A673 (cell line): ENCODE results near the gene ERBB3.

ENCODE experiments used
- EZH2 ChIP-seq: fragments of 200-600 bp; sonication (generic); IDR thresholded peaks from 2 replicates; pipeline ENCODE4 v1.6.1; 2017; ENCODE audit warnings: borderline replicate concordance, low read depth, mild to moderate bottlenecking, mixed read lengths, antibody characterized with exemption, low read length; ENCODE audit not compliant: poor library complexity, severe bottlenecking
- TF ChIP-seq, protein P1 (sequence below): fragments of 300-800, 200-600 bp; sonication (generic); conservative IDR thresholded peaks from 2 replicates; pipeline ENCODE4 v1.5.1; 2017; ENCODE audit warnings: low read depth, mild to moderate bottlenecking, antibody characterized with exemption, low read length, moderate library complexity, mixed read lengths

- TF ChIP-seq, protein P1, sequence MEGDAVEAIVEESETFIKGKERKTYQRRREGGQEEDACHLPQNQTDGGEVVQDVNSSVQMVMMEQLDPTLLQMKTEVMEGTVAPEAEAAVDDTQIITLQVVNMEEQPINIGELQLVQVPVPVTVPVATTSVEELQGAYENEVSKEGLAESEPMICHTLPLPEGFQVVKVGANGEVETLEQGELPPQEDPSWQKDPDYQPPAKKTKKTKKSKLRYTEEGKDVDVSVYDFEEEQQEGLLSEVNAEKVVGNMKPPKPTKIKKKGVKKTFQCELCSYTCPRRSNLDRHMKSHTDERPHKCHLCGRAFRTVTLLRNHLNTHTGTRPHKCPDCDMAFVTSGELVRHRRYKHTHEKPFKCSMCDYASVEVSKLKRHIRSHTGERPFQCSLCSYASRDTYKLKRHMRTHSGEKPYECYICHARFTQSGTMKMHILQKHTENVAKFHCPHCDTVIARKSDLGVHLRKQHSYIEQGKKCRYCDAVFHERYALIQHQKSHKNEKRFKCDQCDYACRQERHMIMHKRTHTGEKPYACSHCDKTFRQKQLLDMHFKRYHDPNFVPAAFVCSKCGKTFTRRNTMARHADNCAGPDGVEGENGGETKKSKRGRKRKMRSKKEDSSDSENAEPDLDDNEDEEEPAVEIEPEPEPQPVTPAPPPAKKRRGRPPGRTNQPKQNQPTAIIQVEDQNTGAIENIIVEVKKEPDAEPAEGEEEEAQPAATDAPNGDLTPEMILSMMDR, result no peak
- TF ChIP-seq EZH2, result no peak
Measured at GRCh38 chr12:56103066-56103711, 23.2 kb downstream of the ERBB3 start.
